ENCODE measurements around the gene BIRC6. TPM values are rescaled to one million over a fixed set of nuclear protein-coding genes. Genes with fewer than 3 reads are reported as not detected.
"Not testable (repeated sequence)": the region's sequence is repeated elsewhere in the genome, so short reads cannot be mapped to it uniquely, and the experiment has no call there.

Gene BIRC6, protein sequence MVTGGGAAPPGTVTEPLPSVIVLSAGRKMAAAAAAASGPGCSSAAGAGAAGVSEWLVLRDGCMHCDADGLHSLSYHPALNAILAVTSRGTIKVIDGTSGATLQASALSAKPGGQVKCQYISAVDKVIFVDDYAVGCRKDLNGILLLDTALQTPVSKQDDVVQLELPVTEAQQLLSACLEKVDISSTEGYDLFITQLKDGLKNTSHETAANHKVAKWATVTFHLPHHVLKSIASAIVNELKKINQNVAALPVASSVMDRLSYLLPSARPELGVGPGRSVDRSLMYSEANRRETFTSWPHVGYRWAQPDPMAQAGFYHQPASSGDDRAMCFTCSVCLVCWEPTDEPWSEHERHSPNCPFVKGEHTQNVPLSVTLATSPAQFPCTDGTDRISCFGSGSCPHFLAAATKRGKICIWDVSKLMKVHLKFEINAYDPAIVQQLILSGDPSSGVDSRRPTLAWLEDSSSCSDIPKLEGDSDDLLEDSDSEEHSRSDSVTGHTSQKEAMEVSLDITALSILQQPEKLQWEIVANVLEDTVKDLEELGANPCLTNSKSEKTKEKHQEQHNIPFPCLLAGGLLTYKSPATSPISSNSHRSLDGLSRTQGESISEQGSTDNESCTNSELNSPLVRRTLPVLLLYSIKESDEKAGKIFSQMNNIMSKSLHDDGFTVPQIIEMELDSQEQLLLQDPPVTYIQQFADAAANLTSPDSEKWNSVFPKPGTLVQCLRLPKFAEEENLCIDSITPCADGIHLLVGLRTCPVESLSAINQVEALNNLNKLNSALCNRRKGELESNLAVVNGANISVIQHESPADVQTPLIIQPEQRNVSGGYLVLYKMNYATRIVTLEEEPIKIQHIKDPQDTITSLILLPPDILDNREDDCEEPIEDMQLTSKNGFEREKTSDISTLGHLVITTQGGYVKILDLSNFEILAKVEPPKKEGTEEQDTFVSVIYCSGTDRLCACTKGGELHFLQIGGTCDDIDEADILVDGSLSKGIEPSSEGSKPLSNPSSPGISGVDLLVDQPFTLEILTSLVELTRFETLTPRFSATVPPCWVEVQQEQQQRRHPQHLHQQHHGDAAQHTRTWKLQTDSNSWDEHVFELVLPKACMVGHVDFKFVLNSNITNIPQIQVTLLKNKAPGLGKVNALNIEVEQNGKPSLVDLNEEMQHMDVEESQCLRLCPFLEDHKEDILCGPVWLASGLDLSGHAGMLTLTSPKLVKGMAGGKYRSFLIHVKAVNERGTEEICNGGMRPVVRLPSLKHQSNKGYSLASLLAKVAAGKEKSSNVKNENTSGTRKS (N-terminal part only)
- 100 to 1,000 TPM in 2 of 8 experiments, 10 to 100 TPM in 6; 65.1 to 156 (median 78.9) TPM for total RNA-seq

GRCh38 chr2:32356681-32357317, at the start of gene BIRC6:
BIRC6 (plus strand) TSS chr2:32357023; CDS start chr2:32357162, 139 bp downstream.
- WGBS, 10 experiments: 0% methylated on average over 4 of the region's 76 CpGs; no CpG with 5 or more reads in 9 of the 10 experiments
- Histone ChIP-seq H3K4me3 (peak within 1 kb of the TSS; percentile 69 to 75 (median 73)), H3K4me1 (replicated peaks in 1 of 2) (peaks cover 6 to 13% of the 10 kb centered on the region in 2 donors), H3K27ac (peak within 1 kb of the TSS; percentile 91 to 94)
- peak; percentile 85 to 94 (median 93) for ATAC-seq (replicated peaks in 6 of 8)
- in situ Hi-C loops (cut with MboI; ENCODE audit: low pct_unique_long_range_greater_than_20kb in 2 of 9, low sequenced_read_pairs in 9 of 9, unreplicated experiment in 9 of 9): no loop called here

GRCh38 chr2:32310577-32310976, 46.2 kb upstream of the BIRC6 start:
- 89 to 100% (median 93%) methylated on average over 2 to 5 of the region's 7 CpGs; no CpG with 5 or more reads in 3 of the 10 experiments for WGBS, 10 experiments
- Histone ChIP-seq H3K27ac (no peak overlapping the region), H3K4me1 (replicated peaks in 1 of 2) (no peaks in the 10 kb centered on the region), H3K4me3 (no peak overlapping the region)
- in situ Hi-C loops (cut with MboI; ENCODE audit: low pct_unique_long_range_greater_than_20kb in 2 of 9, low sequenced_read_pairs in 9 of 9, unreplicated experiment in 9 of 9): no loop called here
- ATAC-seq (replicated peaks in 6 of 8): no peak

DNA sequence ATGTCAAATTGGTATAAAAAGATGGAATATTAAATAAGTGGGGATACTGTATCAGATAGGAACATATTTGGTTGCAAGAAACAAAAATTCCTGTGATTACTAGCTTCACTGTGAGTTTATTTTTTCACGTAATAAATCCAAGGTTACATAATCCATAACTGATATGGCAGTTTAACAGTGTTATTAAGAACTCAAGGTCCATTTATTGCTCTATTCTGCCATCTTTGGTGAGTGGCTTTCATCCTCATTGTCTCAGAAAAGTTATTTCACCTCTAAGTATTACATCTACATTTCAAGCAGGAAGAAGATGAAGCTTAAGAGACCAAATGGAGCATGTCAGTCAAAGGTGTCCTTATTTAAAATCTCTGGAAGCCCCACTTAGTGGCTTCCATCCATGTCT, 41.9 kb upstream of the BIRC6 start:
- ATAC-seq (replicated peaks in 6 of 8): no peak
- H3K27ac ChIP-seq: no peak overlapping the region
- in situ Hi-C loops (cut with MboI; ENCODE audit: low pct_unique_long_range_greater_than_20kb in 2 of 9, low sequenced_read_pairs in 9 of 9, unreplicated experiment in 9 of 9): no loop called here
- no peak overlapping the region for H3K4me3 ChIP-seq
- WGBS, 10 experiments: 86 to 100% (median 100%) methylated on average over 1 of the region's 1 CpG; no CpG with 5 or more reads in 3 of the 10 experiments
- no peaks in the 10 kb centered on the region for H3K4me1 ChIP-seq (replicated peaks in 1 of 2)

DNA sequence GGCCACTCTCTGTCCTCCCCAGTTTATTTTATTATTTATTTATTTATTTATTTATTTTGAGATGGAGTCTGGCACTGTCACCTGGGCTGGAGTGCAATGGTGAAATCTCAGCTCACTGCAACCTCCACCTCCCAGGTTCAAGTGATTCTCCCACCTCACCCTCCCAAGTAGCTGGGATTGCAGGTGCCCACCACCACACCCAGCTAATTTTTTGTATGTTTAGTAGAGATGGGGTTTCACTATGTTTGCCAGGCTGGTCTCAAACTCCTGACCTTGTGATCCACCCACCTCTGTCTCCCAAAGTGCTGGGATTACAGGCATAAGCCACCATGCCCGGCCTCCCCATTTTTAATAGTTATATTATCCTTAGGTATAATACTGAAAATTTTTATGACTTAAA, 28.1 kb upstream of the BIRC6 start:
- in situ Hi-C loops (cut with MboI; ENCODE audit: low pct_unique_long_range_greater_than_20kb in 2 of 9, low sequenced_read_pairs in 9 of 9, unreplicated experiment in 9 of 9); H3K27ac ChIP-seq; H3K4me1 ChIP-seq (replicated peaks in 1 of 2); H3K4me3 ChIP-seq; ATAC-seq (replicated peaks in 6 of 8): not testable (repeated sequence)
- 67 to 100% (median 75%) methylated on average over 1 of the region's 1 CpG; no CpG with 5 or more reads in 7 of the 10 experiments for WGBS, 10 experiments

- H3K4me3 ChIP-seq; H3K4me1 ChIP-seq (replicated peaks in 1 of 2); ATAC-seq (replicated peaks in 6 of 8); in situ Hi-C loops (cut with MboI; ENCODE audit: low pct_unique_long_range_greater_than_20kb in 2 of 9, low sequenced_read_pairs in 9 of 9, unreplicated experiment in 9 of 9); H3K27ac ChIP-seq: not testable (repeated sequence)
- WGBS, 10 experiments: 50 to 95% (median 83%) methylated on average over 1 to 10 of the region's 14 CpGs
Observed at GRCh38 chr2:32329180-32329980, 27.4 kb upstream of the BIRC6 start.

DNA sequence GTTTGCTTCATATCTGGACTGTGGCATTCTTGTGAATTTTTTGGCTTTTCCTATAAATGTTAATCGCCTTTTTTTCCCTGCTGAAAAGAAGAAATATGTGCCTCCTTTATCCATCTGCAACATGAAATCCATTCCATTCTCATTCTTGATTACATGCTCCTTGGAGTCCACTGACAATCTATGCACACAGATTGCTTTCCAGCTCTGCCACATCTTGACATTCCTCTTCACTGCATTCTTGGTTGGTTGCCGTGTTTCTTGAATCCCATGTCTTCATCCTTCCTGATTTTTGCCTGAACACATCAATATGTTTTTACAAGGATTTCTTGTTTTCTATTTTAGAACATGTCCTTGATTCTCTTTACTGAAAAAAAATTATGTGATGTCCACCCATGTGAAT, 26.7 kb upstream of the BIRC6 start:
- WGBS, 10 experiments: 48 to 100% (median 88%) methylated on average over 1 to 2 of the region's 2 CpGs; no CpG with 5 or more reads in 1 of the 10 experiments
- H3K4me1 ChIP-seq (replicated peaks in 1 of 2): no peaks in the 10 kb centered on the region
- in situ Hi-C loops (cut with MboI; ENCODE audit: low pct_unique_long_range_greater_than_20kb in 2 of 9, low sequenced_read_pairs in 9 of 9, unreplicated experiment in 9 of 9): no loop called here
- H3K4me3 ChIP-seq: no peak overlapping the region
- no peak overlapping the region for H3K27ac ChIP-seq
- peak in 2 of 8 experiments; percentile 24 to 77 for ATAC-seq (replicated peaks in 6 of 8)

GRCh38 chr2:32342801-32343200, 14.0 kb upstream of the BIRC6 start:
- 0 to 93% (median 46%) methylated on average over 1 to 2 of the region's 2 CpGs for WGBS, 10 experiments
- Histone ChIP-seq H3K4me3 (no peak overlapping the region), H3K27ac (no peak overlapping the region), H3K4me1 (replicated peaks in 1 of 2) (no peaks in the 10 kb centered on the region)
- ATAC-seq (replicated peaks in 6 of 8): no peak
- in situ Hi-C loops (cut with MboI; ENCODE audit: low pct_unique_long_range_greater_than_20kb in 2 of 9, low sequenced_read_pairs in 9 of 9, unreplicated experiment in 9 of 9): no loop called here

DNA sequence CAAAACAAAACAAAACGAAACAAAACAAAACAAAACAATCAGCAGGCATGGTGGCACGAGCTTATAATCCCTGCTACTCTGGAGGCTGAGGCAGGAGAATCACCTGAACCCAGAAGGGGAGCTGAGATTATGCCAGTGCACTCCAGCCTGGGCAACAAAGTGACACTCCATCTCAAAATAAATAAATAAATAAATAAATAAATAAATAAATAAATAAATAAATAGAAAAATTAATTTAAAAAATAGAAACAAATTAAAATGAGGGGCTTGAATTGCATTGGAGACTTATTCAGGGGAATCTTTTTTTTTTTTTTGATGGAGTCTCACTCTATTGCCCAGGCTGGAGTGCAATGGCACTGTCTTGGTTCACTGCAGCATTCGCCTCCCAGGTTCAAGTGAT, 6.0 kb upstream of the BIRC6 start:
- WGBS, 10 experiments: 83 to 100% (median 92%) methylated on average over 1 to 3 of the region's 3 CpGs
- H3K27ac ChIP-seq; H3K4me3 ChIP-seq; H3K4me1 ChIP-seq (replicated peaks in 1 of 2); ATAC-seq (replicated peaks in 6 of 8); in situ Hi-C loops (cut with MboI; ENCODE audit: low pct_unique_long_range_greater_than_20kb in 2 of 9, low sequenced_read_pairs in 9 of 9, unreplicated experiment in 9 of 9): not testable (repeated sequence)

GRCh38 chr2:32355976-32356680, 695 bp upstream of the BIRC6 start:
- Histone ChIP-seq H3K4me3 (peak overlapping the region; percentile 69 to 75 (median 73)), H3K27ac (peak overlapping the region; percentile 89 to 94), H3K4me1 (replicated peaks in 1 of 2) (peaks cover 6 to 13% of the 10 kb centered on the region in 2 donors)
- ATAC-seq (replicated peaks in 6 of 8): no peak
- WGBS, 10 experiments: 0 to 100% (median 16%) methylated on average over 1 to 7 of the region's 10 CpGs; no CpG with 5 or more reads in 1 of the 10 experiments
- in situ Hi-C loops (cut with MboI; ENCODE audit: low pct_unique_long_range_greater_than_20kb in 2 of 9, low sequenced_read_pairs in 9 of 9, unreplicated experiment in 9 of 9): no loop called here

- ATAC-seq (replicated peaks in 6 of 8): peak in 6 of 8 experiments; percentile 3 to 42 (median 16)
- in situ Hi-C loops (cut with MboI; ENCODE audit: low pct_unique_long_range_greater_than_20kb in 2 of 9, low sequenced_read_pairs in 9 of 9, unreplicated experiment in 9 of 9): no loop called here
- H3K4me3 ChIP-seq: peak overlapping the region; percentile 69 to 75 (median 73)
- H3K27ac ChIP-seq: peak overlapping the region; percentile 91 to 94
- H3K4me1 ChIP-seq (replicated peaks in 1 of 2): peaks cover 6 to 13% of the 10 kb centered on the region in 2 donors
- 0% methylated on average over 1 to 6 of the region's 65 CpGs; no CpG with 5 or more reads in 5 of the 10 experiments for WGBS, 10 experiments
Observed at GRCh38 chr2:32357318-32358110, 691 bp downstream of the BIRC6 start.

All from motor neuron (in vitro differentiated cells).